Tibial nerve (tissue), 4 donors: Measurements from ENCODE around the gene UBA7. TPM values are rescaled to one million over a fixed set of nuclear protein-coding genes. Genes with fewer than 3 reads are reported as not detected.

Experiments
- DNase-seq, 2 donors: peaks; one replicate each; pipeline ENCODE4 v3.0.0-alpha.2; 2019; ENCODE audit warnings: low spot score in 2 of 2
- H3K27ac ChIP-seq, 4 donors: fragments of 200-600 bp; sonication (generic) in 3 of 4; one replicate each; pipeline ENCODE4 v1.5.1; 2017 to 2019; ENCODE audit warnings: mild to moderate bottlenecking in 1 of 4
- H3K27me3 ChIP-seq, 2 donors: fragments of 200-600 bp; sonication (generic) in 1 of 2; one replicate each; pipeline versions ENCODE4 v1.5.1 to v1.6.0; 2017 to 2019
- H3K36me3 ChIP-seq, 3 donors: fragments of 200-600 bp; sonication (generic); one replicate each; pipeline ENCODE4 v1.5.1; 2018 to 2019
- H3K4me1 ChIP-seq, 4 donors: fragments of 200-600 bp; sonication (generic) in 3 of 4; one replicate each; pipeline ENCODE4 v1.5.1; 2017 to 2019
- H3K4me3 ChIP-seq, 4 donors: fragments of 200-600 bp; sonication (generic) in 3 of 4; one replicate each; pipeline ENCODE4 v1.5.1; 2017 to 2019; ENCODE audit warnings: mild to moderate bottlenecking in 1 of 4, moderate library complexity in 1 of 4
- H3K9me3 ChIP-seq, 4 donors: fragments of 200-600 bp; sonication (generic) in 3 of 4; one replicate each; pipeline ENCODE4 v1.5.1; 2017 to 2019
- EP300 ChIP-seq, 2 donors: sonication (generic); formaldehyde crosslinking; IDR thresholded peaks; one replicate each; pipeline ENCODE4 v1.6.1; 2017; ENCODE audit warnings: antibody characterized with exemption in 2 of 2, mild to moderate bottlenecking in 1 of 2
- POLR2A ChIP-seq, 2 donors: fragments of 450-650 bp; IDR thresholded peaks; one replicate each; pipeline ENCODE4 v1.6.1; 2017; ENCODE audit warnings: antibody characterized with exemption in 2 of 2, mild to moderate bottlenecking in 2 of 2, moderate library complexity in 2 of 2
- WGBS, 2 donors: methylation state at CpG; one replicate each; pipeline ENCODE4 v1.1.5; 2018; 5-methylcytosine and 5-hydroxymethylcytosine counted together
- total RNA-seq, 4 donors: library from RNA; depleted of rRNA; stranded (reverse); fragments of >200 nt; gene quantifications; one replicate each; pipeline ENCODE4 v1.1.0, GENCODE V29; 2016
- TF ChIP-seq, protein P1 (sequence below), 5 experiments: fragments of 200-600 bp in 3 of 5; fragments of 450-650 bp in 2 of 5; sonication (generic) in 3 of 5; IDR thresholded peaks; one replicate each; pipeline ENCODE4 v1.5.1; 2016 to 2019; ENCODE audit warnings: antibody characterized with exemption in 5 of 5, mild to moderate bottlenecking in 3 of 5, moderate library complexity in 2 of 5

UBA7 gene
- total RNA-seq, 4 donors from 2014 or later = 47.9 to 68.4 (median 66.9) TPM

DNA sequence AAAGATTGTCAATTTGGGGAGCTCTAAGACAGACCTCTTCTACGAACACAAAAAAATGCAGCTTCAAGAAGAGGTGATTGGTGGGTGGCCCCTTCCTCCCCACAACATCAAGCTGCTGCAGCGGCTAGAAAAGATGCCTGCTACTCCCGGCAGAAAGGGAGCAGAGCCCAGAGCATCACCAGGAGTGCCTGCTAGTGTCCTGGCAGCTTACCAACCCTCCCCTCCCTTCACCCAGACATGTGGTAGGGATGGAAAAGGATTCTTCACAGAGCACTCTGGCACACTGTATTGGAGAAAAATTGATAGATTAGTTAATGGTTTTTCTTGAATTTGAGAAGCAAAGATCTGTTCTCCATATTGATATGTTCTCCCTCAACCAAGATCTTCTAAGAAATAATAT is 38.2 kb downstream of the UBA7 start:
- Histone ChIP-seq H3K4me3 (no peak overlapping the region), H3K36me3 (peaks cover 0 to 38% (median 5%) of the 10 kb centered on the region in 3 donors), H3K27ac (no peak overlapping the region), H3K9me3 (no peaks in the 10 kb centered on the region), H3K4me1 (peaks cover 0 to 44% (median 2%) of the 10 kb centered on the region in 4 donors), H3K27me3 (no peaks in the 10 kb centered on the region)
- no peak for DNase-seq
- TF ChIP-seq POLR2A (IDR thresholded peaks at IDR 0.05) (no peak), EP300 (IDR thresholded peaks at IDR 0.05) (no peak)
- TF ChIP-seq, protein P1, sequence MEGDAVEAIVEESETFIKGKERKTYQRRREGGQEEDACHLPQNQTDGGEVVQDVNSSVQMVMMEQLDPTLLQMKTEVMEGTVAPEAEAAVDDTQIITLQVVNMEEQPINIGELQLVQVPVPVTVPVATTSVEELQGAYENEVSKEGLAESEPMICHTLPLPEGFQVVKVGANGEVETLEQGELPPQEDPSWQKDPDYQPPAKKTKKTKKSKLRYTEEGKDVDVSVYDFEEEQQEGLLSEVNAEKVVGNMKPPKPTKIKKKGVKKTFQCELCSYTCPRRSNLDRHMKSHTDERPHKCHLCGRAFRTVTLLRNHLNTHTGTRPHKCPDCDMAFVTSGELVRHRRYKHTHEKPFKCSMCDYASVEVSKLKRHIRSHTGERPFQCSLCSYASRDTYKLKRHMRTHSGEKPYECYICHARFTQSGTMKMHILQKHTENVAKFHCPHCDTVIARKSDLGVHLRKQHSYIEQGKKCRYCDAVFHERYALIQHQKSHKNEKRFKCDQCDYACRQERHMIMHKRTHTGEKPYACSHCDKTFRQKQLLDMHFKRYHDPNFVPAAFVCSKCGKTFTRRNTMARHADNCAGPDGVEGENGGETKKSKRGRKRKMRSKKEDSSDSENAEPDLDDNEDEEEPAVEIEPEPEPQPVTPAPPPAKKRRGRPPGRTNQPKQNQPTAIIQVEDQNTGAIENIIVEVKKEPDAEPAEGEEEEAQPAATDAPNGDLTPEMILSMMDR (IDR thresholded peaks at IDR 0.05) = no peak
- WGBS, 2 donors = 42 to 44% methylated on average over 3 of the region's 3 CpGs

GRCh38 chr3:49772703-49773102 is 41.0 kb downstream of the UBA7 start:
- 89 to 95% methylated on average over 2 of the region's 2 CpGs for WGBS, 2 donors
- no peak for DNase-seq
- no peaks in the 10 kb centered on the region for H3K27me3 ChIP-seq
- H3K9me3 ChIP-seq = no peaks in the 10 kb centered on the region
- peaks cover 0 to 47% (median 5%) of the 10 kb centered on the region in 4 donors for H3K4me1 ChIP-seq
- TF ChIP-seq, protein P1 (IDR thresholded peaks at IDR 0.05) = no peak
- no peak for TF ChIP-seq POLR2A (IDR thresholded peaks at IDR 0.05)
- no peak for TF ChIP-seq EP300 (IDR thresholded peaks at IDR 0.05)
- peaks cover 0 to 23% (median 5%) of the 10 kb centered on the region in 3 donors for H3K36me3 ChIP-seq
- H3K4me3 ChIP-seq = no peak overlapping the region
- no peak overlapping the region for H3K27ac ChIP-seq

DNA sequence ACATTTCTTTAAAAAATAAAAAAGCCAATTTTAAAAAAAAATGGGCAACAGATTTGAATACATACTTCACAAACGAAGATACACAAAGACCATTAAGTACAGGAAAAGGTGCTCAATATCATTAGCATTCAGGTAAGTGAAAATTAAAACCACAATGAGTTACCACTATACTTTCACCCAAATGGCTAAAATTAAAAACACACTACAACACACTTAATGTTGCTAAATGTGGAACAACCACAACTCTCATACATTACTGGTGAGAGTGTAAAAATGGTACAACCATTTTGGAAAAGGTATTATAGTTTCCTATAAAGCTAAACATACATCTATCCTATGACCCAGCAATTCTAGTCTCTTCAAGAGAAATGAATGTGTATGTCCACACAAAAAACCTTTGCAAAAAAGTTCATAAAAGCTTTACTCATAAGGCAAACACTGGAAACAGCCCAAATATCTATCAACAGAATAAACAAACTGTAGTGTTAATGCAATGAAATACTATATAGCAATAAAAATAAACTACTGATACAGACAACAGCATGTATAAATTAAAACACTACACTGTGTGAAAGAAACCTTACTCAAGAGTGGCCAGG is 42.3 kb downstream of the UBA7 start:
- Histone ChIP-seq H3K36me3 (peaks cover 0 to 12% (median 0%) of the 10 kb centered on the region in 3 donors), H3K9me3 (no peaks in the 10 kb centered on the region), H3K4me3 (no peak overlapping the region), H3K27me3 (no peaks in the 10 kb centered on the region), H3K27ac (no peak overlapping the region), H3K4me1 (peaks cover 0 to 47% (median 5%) of the 10 kb centered on the region in 4 donors)
- TF ChIP-seq, protein P1 (IDR thresholded peaks at IDR 0.05) = no peak
- TF ChIP-seq POLR2A (IDR thresholded peaks at IDR 0.05) = no peak
- no peak for TF ChIP-seq EP300 (IDR thresholded peaks at IDR 0.05)
- no peak for DNase-seq
- 63 to 68% methylated on average over 1 of the region's 1 CpG for WGBS, 2 donors

DNA sequence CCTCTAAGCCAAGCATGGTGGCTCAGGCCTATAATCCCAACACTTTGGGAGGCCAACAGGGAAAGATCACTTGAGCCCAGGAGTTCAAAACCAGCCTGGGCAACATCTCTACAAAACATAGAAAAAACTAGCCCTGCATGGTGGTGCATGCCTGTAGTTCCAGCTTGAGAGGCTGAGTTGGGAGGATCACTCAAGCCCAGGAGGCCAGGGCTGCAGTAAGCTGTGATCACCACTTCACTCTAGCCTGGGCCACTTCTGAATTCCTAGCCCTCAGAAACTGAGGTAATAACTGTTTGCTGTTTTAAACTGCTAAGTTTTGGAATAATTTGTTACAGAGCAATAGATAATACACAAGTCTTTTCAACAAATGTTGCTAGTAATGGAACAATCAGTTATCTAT is 43.8 kb downstream of the UBA7 start:
- H3K27ac ChIP-seq = no peak overlapping the region
- H3K4me3 ChIP-seq = no peak overlapping the region
- H3K27me3 ChIP-seq = no peaks in the 10 kb centered on the region
- H3K36me3 ChIP-seq = peaks cover 0 to 4% (median 0%) of the 10 kb centered on the region in 3 donors
- H3K4me1 ChIP-seq = peaks cover 0 to 34% (median 5%) of the 10 kb centered on the region in 4 donors
- no peak for DNase-seq
- TF ChIP-seq, protein P1 (IDR thresholded peaks at IDR 0.05) = no peak
- TF ChIP-seq POLR2A (IDR thresholded peaks at IDR 0.05) = no peak
- TF ChIP-seq EP300 (IDR thresholded peaks at IDR 0.05) = no peak
- no peaks in the 10 kb centered on the region for H3K9me3 ChIP-seq

DNA sequence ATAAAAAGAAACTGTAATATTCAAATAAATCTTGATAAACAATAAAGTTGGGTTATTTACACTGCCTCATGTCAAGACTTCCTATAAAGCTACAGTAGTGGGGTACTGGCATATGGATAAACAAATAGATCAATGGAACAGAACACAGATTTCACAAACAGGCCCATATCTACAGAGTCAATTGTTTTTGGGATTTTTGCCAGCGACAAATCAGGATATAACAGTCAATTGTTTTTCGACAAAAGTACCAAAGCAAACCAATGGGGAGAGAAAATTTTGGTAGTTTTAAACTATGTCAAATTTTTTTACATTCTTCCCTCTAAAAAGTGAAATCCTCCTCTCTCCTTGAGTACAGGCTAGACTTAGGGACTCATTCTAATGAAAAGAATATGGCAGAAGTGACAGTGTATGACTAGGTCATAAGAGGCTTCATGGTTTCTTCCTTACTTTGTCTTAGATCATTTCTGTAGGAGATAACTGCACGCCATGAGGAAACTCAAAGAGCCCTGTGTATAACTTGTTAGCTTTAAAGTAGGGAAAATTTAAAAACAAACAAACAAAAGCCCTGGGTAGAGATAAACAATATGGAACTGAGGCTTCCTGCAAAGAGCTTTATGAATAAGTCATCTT is 44.4 kb downstream of the UBA7 start:
- TF ChIP-seq, protein P1 (IDR thresholded peaks at IDR 0.05) = no peak
- TF ChIP-seq POLR2A (IDR thresholded peaks at IDR 0.05) (no peak), EP300 (IDR thresholded peaks at IDR 0.05) (no peak)
- Histone ChIP-seq H3K4me3 (no peak overlapping the region), H3K9me3 (no peaks in the 10 kb centered on the region), H3K4me1 (peaks cover 0 to 29% (median 5%) of the 10 kb centered on the region in 4 donors), H3K27ac (no peak overlapping the region), H3K36me3 (peaks cover 0 to 10% (median 0%) of the 10 kb centered on the region in 3 donors), H3K27me3 (no peaks in the 10 kb centered on the region)
- DNase-seq = no peak
- WGBS, 2 donors = 60 to 72% methylated on average over 3 of the region's 3 CpGs
